ENCODE data around the gene UBXN10. TPM values are rescaled to one million over a fixed set of nuclear protein-coding genes. Genes with fewer than 3 reads are reported as not detected.

UBXN10 gene
- total and polyA plus RNA-seq, 2 of the 4 experiments (the other 2 are of a cell fraction): not detected

DNA sequence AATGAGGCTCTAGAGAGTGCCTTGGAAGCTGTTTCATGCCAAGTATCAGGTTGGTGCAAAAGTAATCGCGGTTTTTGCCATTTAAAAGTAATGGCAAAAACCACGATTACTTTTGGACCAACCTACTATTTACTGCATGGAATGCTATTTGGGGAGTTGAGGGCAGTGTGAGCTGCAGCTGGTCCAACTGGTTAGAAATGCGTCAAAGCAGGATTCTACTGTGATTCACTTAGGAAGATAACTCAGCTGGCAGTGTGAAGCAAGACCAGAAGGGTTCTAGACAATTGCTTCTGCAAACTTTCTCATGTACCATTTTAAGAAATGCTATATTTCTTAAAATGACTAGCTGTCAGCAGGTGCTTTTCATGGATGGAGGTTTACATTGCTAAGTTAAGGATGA, 21.6 kb downstream of the UBXN10 start:
- Histone ChIP-seq H3K56ac (ENCODE audit: extremely low read depth, insufficient read depth, low read length) (no peak overlapping the region), H4K5ac (ENCODE audit: low read depth, low read length) (no peak overlapping the region), H3K4me3 (ENCODE audit: insufficient read depth, low read depth, low read length) (no peak overlapping the region), H3K27me3 (ENCODE audit: control insufficient read depth, insufficient read depth, low read length) (peaks cover 18% of the 10 kb centered on the region), H3K14ac (replicated peaks; ENCODE audit: low read depth, low read length) (no peak overlapping the region), H3K36me3 (ENCODE audit: control insufficient read depth, insufficient read depth, low read length) (no peaks in the 10 kb centered on the region), H4K20me1 (ENCODE audit: insufficient read depth, low read length) (no peaks in the 10 kb centered on the region), H3K9me3 (ENCODE audit: control insufficient read depth, insufficient read depth, low read length) (no peaks in the 10 kb centered on the region), H3K18ac (ENCODE audit: low read depth, low read length) (no peak overlapping the region), H3K4me2 (ENCODE audit: low read depth, low read length) (no peak overlapping the region), H3K79me1 (ENCODE audit: low read depth in 1 of 2, low read length in 2 of 2) (no peaks in the 10 kb centered on the region), H4K91ac (ENCODE audit: insufficient read depth, low read depth, low read length) (no peak overlapping the region), H2AK9ac (replicated peaks; ENCODE audit: low read depth, low read length, poor library complexity) (no peak overlapping the region), H3K9ac (ENCODE audit: low read depth, low read length) (no peak overlapping the region), H2BK120ac (ENCODE audit: low read depth, low read length) (no peak overlapping the region), H3K23ac (ENCODE audit: low read depth, low read length) (no peak overlapping the region), H2BK5ac (ENCODE audit: low read depth, low read length, poor library complexity, severe bottlenecking) (no peak overlapping the region), H3K4me1 (ENCODE audit: control insufficient read depth, insufficient read depth, low read length) (no peaks in the 10 kb centered on the region), H2AFZ (replicated peaks; ENCODE audit: low read length, poor library complexity) (no peak overlapping the region), H2AK5ac (ENCODE audit: low read depth, low read length) (no peak overlapping the region), H2BK20ac (ENCODE audit: low read depth, low read length) (no peak overlapping the region), H3K4ac (ENCODE audit: low read depth, low read length) (no peak overlapping the region), H3K27ac (ENCODE audit: insufficient read depth, low read length) (no peak overlapping the region), H4K8ac (ENCODE audit: low read depth in 2 of 2, low read length in 2 of 2) (no peak overlapping the region), H2BK15ac (ENCODE audit: low read depth, low read length) (no peak overlapping the region), H3K9me1 (ENCODE audit: insufficient read depth, low read length) (peaks cover 3% of the 10 kb centered on the region; the same call in 1 of the 2 replicates)
- POLR2A ChIA-PET (ENCODE audit: unreplicated experiment): no interaction called here
- intact Hi-C loops (cut with micrococcal nuclease): no loop called here
- no CpG with 5 or more reads among the region's 4 CpGs for WGBS, 2 experiments (ENCODE audit: extremely low coverage in 2 of 2, insufficient read length in 1 of 2)
- CTCF ChIA-PET: no interaction called here
- in situ Hi-C loops (cut with MboI; ENCODE audit: low sequenced_read_pairs): loop anchor here (25.0 kb wide), 1 partner anchor 430 kb away; the partner anchor contains the start of gene PINK1
- dilution Hi-C loops (cut with HindIII; ENCODE audit: low sequenced_read_pairs, unreplicated experiment): no loop called here
- DNase-seq (no peak), ATAC-seq (ENCODE audit: low read depth) (no peak)
- no TSS peak for BruUV-seq (replicated peaks)
- TF ChIP-seq NFE2L2 (IDR thresholded peaks at IDR 0.05; ENCODE audit: low read depth, low read length): no peak

Measured in IMR-90 (cell line).